AG10803 (cell line): ENCODE data around the gene PFKP.

ENCODE experiments used
- DNase-seq: peaks from one replicate; pipeline ENCODE4 v3.0.0; 2010; ENCODE audit warnings: low read depth
- H3K4me3 ChIP-seq: 2 replicates; pipeline ENCODE4 v1.5.1; 2011; ENCODE audit warnings: mild to moderate bottlenecking, low read length, control low read depth
- TF ChIP-seq, protein P1 (sequence below): conservative IDR thresholded peaks from 2 replicates; pipeline ENCODE4 v1.5.1; 2011; ENCODE audit warnings: mild to moderate bottlenecking, low read length, control low read depth, inconsistent platforms

The PFKP gene

DNA sequence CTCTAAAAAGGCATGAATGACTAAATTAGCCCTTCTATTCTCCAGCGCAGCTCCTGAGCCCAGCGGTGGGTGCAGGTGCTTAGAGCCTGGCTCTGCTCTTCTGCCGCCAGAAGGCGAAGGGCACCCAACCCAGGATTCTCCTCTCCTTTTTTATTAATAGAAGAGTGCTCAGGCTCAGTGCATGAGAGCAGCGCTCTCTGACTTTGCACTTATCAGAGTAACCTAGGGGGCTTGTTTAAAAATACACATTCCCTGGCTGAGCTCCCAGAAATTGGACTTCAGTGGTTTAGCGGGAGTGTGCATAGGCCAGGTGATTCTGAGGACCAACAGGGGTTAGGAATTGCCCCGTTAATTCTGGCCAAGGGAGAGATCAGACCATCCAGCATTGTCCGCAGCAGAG is 1.7 kb upstream of the PFKP start:
- TF ChIP-seq, protein P1, sequence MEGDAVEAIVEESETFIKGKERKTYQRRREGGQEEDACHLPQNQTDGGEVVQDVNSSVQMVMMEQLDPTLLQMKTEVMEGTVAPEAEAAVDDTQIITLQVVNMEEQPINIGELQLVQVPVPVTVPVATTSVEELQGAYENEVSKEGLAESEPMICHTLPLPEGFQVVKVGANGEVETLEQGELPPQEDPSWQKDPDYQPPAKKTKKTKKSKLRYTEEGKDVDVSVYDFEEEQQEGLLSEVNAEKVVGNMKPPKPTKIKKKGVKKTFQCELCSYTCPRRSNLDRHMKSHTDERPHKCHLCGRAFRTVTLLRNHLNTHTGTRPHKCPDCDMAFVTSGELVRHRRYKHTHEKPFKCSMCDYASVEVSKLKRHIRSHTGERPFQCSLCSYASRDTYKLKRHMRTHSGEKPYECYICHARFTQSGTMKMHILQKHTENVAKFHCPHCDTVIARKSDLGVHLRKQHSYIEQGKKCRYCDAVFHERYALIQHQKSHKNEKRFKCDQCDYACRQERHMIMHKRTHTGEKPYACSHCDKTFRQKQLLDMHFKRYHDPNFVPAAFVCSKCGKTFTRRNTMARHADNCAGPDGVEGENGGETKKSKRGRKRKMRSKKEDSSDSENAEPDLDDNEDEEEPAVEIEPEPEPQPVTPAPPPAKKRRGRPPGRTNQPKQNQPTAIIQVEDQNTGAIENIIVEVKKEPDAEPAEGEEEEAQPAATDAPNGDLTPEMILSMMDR, result no peak
- DNase-seq, result no peak
- H3K4me3 ChIP-seq, result no peak overlapping the region

DNA sequence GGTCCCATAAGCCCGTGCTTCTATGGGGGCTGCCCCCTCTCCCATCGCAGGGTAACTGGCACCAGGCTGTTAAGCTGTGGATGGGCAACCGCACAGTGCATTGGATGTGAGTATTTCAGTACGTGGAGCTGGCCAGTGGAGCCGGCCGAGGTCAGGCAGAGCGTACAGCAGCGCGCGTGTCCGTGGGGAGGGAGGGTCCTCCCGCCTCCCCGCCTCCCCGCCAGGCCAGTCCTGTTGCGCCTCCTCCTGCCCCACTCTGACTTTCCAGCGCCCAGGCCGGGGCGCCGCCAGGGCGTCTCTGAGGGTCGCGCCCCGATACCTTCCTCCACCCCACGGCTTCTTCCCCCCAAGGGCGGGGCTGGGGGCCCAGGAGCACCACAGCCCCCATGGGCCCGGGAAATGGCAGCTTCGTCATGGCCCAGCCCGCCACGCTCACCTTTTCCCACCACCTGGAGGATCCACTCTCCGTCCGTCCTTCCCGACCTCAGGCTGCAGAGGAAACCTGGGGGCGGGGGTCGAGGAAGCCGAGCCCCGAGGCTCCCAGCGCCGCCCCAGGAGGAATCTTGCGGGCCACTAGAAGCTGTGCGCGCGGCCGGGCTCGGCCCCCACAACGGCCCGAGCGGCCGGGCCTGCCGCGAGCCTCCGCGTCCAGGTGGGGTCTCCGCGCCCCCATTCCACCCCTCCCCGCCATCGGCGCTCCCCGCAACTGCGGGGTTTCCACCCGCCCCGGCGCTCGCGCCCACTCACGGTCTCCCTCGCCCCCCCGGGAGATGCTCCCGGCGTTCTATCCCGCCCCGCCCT is 831 bp upstream of the PFKP start:
- no peak for DNase-seq
- peak overlapping the region; percentile 80 for H3K4me3 ChIP-seq
- TF ChIP-seq, protein P1, result no peak

DNA sequence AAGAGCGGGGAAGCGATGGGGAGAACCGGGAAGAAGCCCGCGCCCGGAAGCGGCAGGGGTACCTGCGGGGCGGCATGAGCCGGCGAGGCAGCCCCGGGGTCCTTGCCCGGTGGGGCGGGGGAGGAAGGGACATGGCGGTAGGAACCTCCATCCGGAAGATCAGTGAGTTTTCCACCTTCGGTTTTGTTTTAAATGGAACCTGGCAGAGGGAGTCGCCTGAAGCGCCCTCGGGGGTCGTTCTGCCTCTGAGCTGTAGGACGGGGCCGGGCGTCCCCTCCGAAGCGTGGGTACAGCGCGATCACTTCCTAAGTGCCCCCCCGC is 471 bp downstream of the PFKP start:
- no peak for DNase-seq
- peak overlapping the region; percentile 80 for H3K4me3 ChIP-seq
- TF ChIP-seq, protein P1, result no peak

DNA sequence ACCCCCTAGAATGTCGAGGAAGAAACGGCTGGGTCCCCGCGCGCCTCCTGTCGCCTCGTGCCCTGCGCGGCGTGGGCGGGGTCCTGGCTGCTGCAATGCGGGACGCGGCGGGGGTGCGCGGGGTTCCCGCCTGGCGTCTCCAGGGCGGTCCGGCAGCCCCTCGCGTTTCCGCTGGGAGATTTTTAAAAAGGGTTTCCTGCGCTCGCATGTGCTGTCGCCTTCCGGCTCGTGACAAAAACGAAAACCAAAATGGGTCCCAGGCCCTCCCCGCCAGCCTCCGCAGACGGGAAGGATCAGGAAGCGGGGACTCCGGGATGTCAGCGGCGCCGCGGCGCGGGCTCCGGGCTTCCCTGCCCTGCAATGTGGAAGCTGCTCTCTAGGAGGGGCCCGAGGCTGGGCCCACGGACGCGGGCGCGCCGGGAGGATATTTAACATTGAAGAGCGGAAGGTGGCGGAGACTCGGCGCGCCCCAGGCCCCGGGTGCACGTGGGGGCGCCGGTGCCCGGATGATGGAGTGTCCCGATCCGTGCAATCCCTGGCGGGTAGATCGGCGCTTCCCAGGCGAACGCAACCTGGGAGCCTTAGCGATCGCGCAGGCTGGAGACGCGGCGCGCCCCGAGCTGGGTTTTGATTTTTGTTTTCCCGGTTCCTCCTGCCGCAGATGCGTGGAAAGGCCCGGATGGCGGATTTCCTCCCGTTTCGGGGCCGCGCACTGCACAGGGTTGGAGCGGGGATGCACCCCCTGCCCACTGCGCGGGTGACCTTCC is 1.0 kb downstream of the PFKP start:
- peak; percentile 63 for DNase-seq
- TF ChIP-seq, protein P1, result peak; percentile 41
- H3K4me3 ChIP-seq, result peak overlapping the region; percentile 80

DNA sequence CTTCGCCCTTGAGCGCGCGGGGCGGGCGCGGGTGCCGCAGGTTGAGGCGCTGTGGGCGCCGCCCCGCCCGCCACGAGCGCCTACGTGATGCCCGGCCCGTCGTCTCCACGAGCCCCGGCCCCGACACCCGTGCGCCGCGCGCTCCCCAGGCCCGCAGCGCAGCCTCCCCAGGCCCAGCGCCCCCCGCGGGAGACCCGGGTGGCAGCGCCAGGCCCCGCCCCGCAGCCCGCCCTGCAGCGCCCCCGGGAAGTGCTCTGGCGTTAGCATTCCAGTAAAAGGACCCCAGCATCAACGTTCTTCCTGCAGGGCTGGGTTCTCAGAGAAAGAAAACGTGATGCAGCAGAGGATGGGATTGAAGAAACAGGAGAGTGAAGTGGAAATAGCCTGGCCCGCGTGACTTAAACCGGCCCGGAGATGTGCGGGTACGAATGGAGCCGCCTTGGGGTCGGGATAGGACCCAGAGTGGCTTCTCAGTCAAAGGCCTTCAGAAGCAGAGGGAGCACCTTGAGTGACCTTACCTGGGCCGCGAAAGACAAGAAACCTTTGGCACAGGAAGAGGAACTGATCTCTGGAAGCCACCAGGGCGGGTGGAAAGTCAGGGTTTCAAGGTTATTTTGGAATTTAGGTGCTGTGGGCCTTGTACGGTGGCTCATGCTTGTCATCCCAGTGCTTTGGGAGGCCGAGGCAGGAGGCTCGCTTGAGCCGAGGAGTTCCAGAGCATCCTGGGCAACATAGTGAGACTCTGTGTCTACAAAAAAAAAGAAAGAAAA is 1.8 kb downstream of the PFKP start:
- peak; percentile 13 for DNase-seq
- peak overlapping the region; percentile 80 for H3K4me3 ChIP-seq
- TF ChIP-seq, protein P1, result no peak

DNA sequence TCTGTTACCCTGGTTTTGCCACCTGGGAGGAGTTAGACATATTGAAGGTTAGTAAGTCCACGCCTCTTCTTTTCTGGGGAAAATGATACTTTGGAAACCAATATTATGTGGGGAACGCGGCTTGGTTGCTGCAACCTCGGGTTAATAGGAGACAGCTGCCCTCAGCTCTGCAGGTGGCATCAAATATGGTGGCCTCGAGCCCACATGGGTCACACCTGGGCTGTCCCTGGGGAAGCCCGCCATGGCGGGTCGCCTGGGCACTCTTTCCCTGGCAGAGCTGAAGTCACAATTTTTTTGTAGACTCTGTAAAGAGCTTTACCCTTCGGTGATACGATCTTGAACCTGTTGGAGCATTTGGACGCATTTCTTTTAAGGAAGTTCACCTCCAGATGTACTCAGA is 2.5 kb downstream of the PFKP start:
- H3K4me3 ChIP-seq, result peak overlapping the region; percentile 4; the same call in 1 of the 2 replicates
- DNase-seq, result no peak
- TF ChIP-seq, protein P1, result no peak
